BE2C (cell line): ENCODE data around the gene PIGS.

Experiments used
- DNase-seq: peaks from one replicate; pipeline ENCODE4 v3.0.0-alpha.2; 2020
- H3K27me3 ChIP-seq: fragments of 250-450 bp; sonication (Bioruptor Pico); 2 replicates; pipeline ENCODE4 v1.5.1; 2020; ENCODE audit warnings: mild to moderate bottlenecking
- H3K36me3 ChIP-seq: fragments of 250-450 bp; sonication (Bioruptor Pico); 2 replicates; pipeline ENCODE4 v1.5.1; 2020; ENCODE audit warnings: mild to moderate bottlenecking
- H3K4me1 ChIP-seq: fragments of 250-450 bp; sonication (Bioruptor Pico); 2 replicates; pipeline ENCODE4 v1.5.1; 2020
- H3K4me3 ChIP-seq: 2 replicates; pipeline ENCODE4 v1.5.1; 2011; ENCODE audit warnings: low read depth, low read length
- H3K9me3 ChIP-seq: fragments of 250-450 bp; sonication (Bioruptor Pico); 2 replicates; pipeline ENCODE4 v1.5.1; 2020
- TF ChIP-seq, protein P1 (sequence below): IDR thresholded peaks from 2 replicates; pipeline ENCODE4 v1.5.1; 2012; ENCODE audit warnings: mild to moderate bottlenecking, low read depth, low read length

The PIGS gene

GRCh38 chr17:28553000-28553505 is 18.3 kb downstream of the PIGS start:
- Histone ChIP-seq H3K27me3 (no peaks in the 10 kb centered on the region), H3K9me3 (no peaks in the 10 kb centered on the region), H3K36me3 (peaks cover 7% of the 10 kb centered on the region), H3K4me1 (no peaks in the 10 kb centered on the region), H3K4me3 (no peak overlapping the region)
- no peak for DNase-seq
- TF ChIP-seq, protein P1, sequence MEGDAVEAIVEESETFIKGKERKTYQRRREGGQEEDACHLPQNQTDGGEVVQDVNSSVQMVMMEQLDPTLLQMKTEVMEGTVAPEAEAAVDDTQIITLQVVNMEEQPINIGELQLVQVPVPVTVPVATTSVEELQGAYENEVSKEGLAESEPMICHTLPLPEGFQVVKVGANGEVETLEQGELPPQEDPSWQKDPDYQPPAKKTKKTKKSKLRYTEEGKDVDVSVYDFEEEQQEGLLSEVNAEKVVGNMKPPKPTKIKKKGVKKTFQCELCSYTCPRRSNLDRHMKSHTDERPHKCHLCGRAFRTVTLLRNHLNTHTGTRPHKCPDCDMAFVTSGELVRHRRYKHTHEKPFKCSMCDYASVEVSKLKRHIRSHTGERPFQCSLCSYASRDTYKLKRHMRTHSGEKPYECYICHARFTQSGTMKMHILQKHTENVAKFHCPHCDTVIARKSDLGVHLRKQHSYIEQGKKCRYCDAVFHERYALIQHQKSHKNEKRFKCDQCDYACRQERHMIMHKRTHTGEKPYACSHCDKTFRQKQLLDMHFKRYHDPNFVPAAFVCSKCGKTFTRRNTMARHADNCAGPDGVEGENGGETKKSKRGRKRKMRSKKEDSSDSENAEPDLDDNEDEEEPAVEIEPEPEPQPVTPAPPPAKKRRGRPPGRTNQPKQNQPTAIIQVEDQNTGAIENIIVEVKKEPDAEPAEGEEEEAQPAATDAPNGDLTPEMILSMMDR = no peak

DNA sequence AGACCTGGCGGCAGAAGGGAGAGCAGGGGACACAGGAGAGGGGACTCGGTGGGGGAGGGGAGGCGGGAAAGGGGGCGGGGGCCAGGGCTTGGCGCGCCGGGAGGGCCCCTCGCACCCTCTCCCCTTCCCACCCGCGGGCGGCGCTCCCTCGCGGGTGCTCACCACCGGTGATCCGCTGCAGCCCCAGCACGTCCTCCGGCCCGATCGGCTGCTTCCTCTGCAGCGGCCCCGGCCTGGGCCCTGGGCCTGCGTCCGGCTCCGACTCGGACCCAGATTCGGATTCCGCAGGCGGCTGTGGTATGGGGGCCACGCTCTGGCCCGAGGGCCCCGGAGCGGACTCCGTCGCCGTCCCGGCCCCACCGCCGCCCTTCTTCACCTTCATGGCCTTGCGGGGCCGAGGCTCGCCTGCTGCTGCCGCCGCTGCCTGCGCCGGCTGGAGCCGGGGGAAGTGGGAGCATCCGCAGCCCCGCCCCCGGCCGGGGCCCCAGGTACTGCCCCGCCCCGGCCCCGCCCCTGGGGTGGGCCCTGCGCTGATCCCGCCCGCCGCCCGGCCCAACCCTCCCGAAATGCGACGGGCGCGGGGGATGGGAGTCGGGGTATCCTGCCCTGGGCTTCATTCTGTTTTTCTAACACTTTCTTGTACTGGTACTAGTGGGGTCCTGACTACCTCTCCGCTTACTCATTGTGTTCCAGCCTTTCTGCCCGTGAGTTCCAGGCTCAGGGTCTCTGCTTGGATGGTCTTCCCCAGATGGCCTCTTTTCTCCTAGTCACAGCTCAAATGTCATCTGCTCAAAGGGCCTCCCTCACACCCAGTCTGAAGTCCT is 18.9 kb downstream of the PIGS start, which contains the start of gene UNC119:
Gene UNC119, minus strand, starts transcription at position 449 of the 824 bp plus-strand sequence. Its CDS starts 67 bp downstream, at position 382.
- H3K27me3 ChIP-seq = no peaks in the 10 kb centered on the region
- H3K9me3 ChIP-seq = no peaks in the 10 kb centered on the region
- H3K36me3 ChIP-seq = peaks cover 7% of the 10 kb centered on the region
- TF ChIP-seq, protein P1 = no peak
- no peaks in the 10 kb centered on the region for H3K4me1 ChIP-seq
- peak within 1 kb of the TSS; percentile 63 for H3K4me3 ChIP-seq
- DNase-seq = peak; percentile 76

DNA sequence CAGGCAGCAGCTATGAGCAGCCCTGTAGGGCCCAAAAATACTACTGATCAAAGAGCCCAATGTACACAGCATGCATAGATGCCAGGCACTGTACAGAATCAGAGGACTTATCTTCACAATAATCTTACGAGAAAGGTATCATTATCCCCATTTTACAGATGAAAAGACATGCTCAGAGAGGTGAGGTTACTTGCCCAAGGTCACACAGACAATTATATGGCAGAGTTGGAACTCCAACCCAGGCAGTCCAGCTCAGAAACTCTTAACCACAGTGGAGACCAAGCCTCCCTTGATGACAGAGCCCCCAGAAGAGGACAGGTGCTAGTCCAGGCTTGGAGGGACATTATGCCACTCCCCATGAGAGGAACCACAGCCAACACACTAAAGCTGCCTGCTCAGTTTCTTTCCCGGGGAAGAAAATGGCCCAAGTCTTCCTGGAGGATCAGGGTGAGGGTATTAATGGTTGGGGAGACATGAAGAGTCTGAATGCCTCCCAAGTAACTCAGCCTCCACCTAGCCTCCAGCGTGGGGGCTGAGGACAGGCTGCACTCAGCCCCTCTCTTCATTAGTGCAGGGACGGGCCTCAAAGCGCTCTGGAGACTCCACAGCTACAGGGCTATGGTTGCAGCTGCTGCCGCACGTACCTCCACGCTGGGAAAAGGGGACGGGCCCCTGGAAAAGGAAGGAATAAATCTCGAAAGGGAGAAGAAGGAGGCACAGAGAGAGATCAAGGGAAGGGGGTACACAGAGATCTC is 19.7 kb downstream of the PIGS start:
- no peaks in the 10 kb centered on the region for H3K27me3 ChIP-seq
- no peaks in the 10 kb centered on the region for H3K4me1 ChIP-seq
- peaks cover 1% of the 10 kb centered on the region for H3K36me3 ChIP-seq
- DNase-seq = no peak
- TF ChIP-seq, protein P1 = no peak
- H3K4me3 ChIP-seq = peak overlapping the region; percentile 63
- no peaks in the 10 kb centered on the region for H3K9me3 ChIP-seq

DNA sequence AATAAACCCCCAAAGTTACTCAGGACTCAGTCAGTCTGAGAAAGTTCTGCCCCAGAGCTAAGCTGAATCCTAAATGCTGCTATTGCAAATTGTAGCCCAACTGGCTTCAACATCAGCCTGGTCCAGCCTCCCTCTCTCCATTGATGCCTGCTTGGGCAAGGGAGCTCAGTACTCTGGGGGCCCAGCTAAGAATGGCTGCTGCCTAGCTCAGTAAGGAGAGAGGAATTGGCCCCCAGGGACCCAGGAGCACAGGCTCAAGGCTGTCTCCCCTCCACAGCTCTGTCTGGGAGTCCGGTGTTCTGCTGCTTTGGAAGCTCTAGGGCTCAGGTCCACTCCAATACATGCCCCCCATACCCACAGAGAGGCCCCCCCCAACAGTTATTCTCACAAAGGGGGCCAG is 20.5 kb downstream of the PIGS start:
- TF ChIP-seq, protein P1 = no peak
- no peaks in the 10 kb centered on the region for H3K9me3 ChIP-seq
- H3K4me3 ChIP-seq = no peak overlapping the region
- DNase-seq = no peak
- H3K4me1 ChIP-seq = no peaks in the 10 kb centered on the region
- no peaks in the 10 kb centered on the region; the same call in none of the 2 replicates for H3K36me3 ChIP-seq
- H3K27me3 ChIP-seq = no peaks in the 10 kb centered on the region

DNA sequence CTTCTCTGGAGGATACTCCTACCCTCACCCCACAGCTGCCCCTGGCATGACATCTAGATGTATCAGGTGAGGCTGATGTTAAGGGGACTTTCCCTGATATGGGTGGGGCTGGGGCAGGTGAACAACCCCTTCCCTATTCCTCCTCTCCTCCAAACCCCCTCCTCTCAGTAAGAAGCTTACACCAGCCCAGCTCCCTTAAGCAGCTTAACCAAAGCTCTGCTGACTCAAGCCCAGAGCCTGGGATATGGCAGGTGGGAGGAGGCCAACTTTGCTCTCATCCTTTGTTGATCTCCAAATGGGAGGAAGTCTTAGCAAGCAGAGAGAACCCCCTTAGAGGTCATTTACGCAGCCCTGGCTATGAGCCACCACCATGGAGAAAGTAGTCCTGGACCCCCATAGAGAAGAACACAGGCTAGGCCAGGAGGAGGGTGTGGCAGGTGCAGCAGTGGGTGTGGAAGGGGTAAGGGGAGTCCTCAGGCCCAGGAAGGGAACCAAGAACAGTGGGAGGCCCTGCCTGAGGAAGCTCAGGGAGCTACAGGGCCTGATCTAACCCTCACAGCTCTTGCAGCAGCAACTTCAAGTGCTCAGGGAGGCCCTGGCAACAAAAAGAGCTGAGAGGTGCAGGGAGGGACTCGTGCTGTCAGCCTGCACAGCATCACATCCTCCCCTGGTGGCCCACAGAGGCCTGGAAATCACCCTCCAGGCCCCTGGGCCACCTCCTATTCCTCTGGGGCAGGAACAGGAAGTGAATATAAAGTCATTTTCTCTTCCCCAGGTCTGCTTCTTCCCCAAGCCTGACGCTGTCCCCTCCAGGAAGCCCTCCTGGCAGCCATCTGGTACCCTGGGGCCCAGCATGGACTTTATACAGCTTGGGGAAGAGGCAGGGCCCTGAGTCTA is 21.8 kb downstream of the PIGS start:
- no peaks in the 10 kb centered on the region; the same call in 1 of the 2 replicates for H3K36me3 ChIP-seq
- TF ChIP-seq, protein P1 = no peak
- DNase-seq = no peak
- no peak overlapping the region for H3K4me3 ChIP-seq
- H3K9me3 ChIP-seq = no peaks in the 10 kb centered on the region
- H3K4me1 ChIP-seq = no peaks in the 10 kb centered on the region
- H3K27me3 ChIP-seq = no peaks in the 10 kb centered on the region
